ENCODE results near the gene CAPZB. TPM values are rescaled to one million over a fixed set of nuclear protein-coding genes. Genes with fewer than 3 reads are reported as not detected.

The CAPZB gene
- polyA plus RNA-seq, 3 donors, result 290 to 504 (median 407) TPM

- Mint-ChIP-seq H3K27ac (peak overlapping the region in 1 of 7 donors; percentile 74), H3K36me3 (peaks cover 50 to 55% of the 10 kb centered on the region in 2 donors), H3K27me3 (ENCODE audit: low read depth in 3 of 3) (peaks cover 0 to 3% (median 0%) of the 10 kb centered on the region in 3 donors), H3K4me3 (no peak overlapping the region), H3K9me3 (no peaks in the 10 kb centered on the region), H3K4me1 (peaks cover 14% of the 10 kb centered on the region)
- no peak overlapping the region for H3K27ac ChIP-seq (ENCODE audit: low read depth in 1 of 2, low read length in 2 of 2)
- H2AFZ ChIP-seq (ENCODE audit: insufficient read depth, low read depth, low read length, poor library complexity, severe bottlenecking), result no peak overlapping the region
- 97% methylated on average over 7 of the region's 9 CpGs for WGBS (ENCODE audit: insufficient coverage)
- H3K9me3 ChIP-seq (replicated peaks in 1 of 2; ENCODE audit: control insufficient read depth in 1 of 2, insufficient read depth in 1 of 2, low read length in 2 of 2), result no peaks in the 10 kb centered on the region
- peaks cover 99% of the 10 kb centered on the region for H3K79me2 ChIP-seq (ENCODE audit: insufficient read depth, low read length)
- H3K4me2 ChIP-seq (replicated peaks; ENCODE audit: extremely low read depth, low read length, poor library complexity, severe bottlenecking), result no peak overlapping the region
- no peak overlapping the region for H3K4me3 ChIP-seq (replicated peaks in 1 of 3; ENCODE audit: low read depth in 2 of 3, low read length in 3 of 3)
- no peaks in the 10 kb centered on the region for H3K27me3 ChIP-seq (ENCODE audit: control insufficient read depth in 2 of 2, insufficient read depth in 2 of 2, low read length in 2 of 2)
- H3K9ac ChIP-seq (ENCODE audit: insufficient read depth, low read length, poor library complexity, severe bottlenecking), result no peak overlapping the region
- H3K4me1 ChIP-seq (ENCODE audit: control insufficient read depth in 1 of 2, insufficient read depth in 2 of 2, low read length in 2 of 2), result peaks cover 0 to 8% of the 10 kb centered on the region in 2 donors
- no peak for TF ChIP-seq CTCF (IDR thresholded peaks at IDR 0.05)
- intact Hi-C loops (cut with micrococcal nuclease), result no loop called here
- peaks cover 42 to 57% of the 10 kb centered on the region in 2 donors for H3K36me3 ChIP-seq (replicated peaks in 1 of 2; ENCODE audit: control insufficient read depth in 1 of 2, insufficient read depth in 2 of 2, low read length in 2 of 2)
- peaks cover 100% of the 10 kb centered on the region for H4K20me1 ChIP-seq (ENCODE audit: insufficient read depth, low read length)
- no peak for DNase-seq
Observed at GRCh38 chr1:19419691-19420090, 65.6 kb downstream of the CAPZB start.

DNA sequence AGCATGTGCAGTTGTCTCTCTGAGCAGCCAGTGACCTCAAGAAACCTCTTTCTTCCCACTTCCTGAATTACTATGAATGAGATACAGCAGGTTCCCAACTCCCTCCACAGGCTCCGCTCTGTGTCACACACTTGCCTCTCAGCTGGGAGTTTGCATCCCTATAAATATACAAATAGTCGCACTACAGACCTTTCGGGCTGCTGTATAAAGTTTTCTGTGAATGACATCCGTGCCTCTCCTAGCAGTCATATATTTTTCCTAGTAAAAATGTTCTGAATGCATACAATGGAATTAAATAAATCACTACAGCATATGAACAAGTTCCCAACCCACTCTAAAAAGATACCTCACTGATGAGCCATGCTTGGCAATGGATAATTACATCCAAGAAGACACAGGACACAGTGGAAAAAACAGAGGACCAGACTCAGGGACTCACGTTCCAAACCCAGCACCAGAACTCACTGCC lies 66.8 kb downstream of the CAPZB start:
- no peaks in the 10 kb centered on the region for H3K27me3 ChIP-seq (ENCODE audit: control insufficient read depth in 2 of 2, insufficient read depth in 2 of 2, low read length in 2 of 2)
- no peak for DNase-seq
- H3K9ac ChIP-seq (ENCODE audit: insufficient read depth, low read length, poor library complexity, severe bottlenecking), result no peak overlapping the region
- H3K4me3 ChIP-seq (replicated peaks in 1 of 3; ENCODE audit: low read depth in 2 of 3, low read length in 3 of 3), result no peak overlapping the region
- H3K36me3 ChIP-seq (replicated peaks in 1 of 2; ENCODE audit: control insufficient read depth in 1 of 2, insufficient read depth in 2 of 2, low read length in 2 of 2), result peaks cover 48 to 68% of the 10 kb centered on the region in 2 donors
- H2AFZ ChIP-seq (ENCODE audit: insufficient read depth, low read depth, low read length, poor library complexity, severe bottlenecking), result no peak overlapping the region
- WGBS (ENCODE audit: insufficient coverage), result 100% methylated on average over 1 of the region's 5 CpGs
- Mint-ChIP-seq H3K36me3 (peaks cover 56 to 60% of the 10 kb centered on the region in 2 donors), H3K9me3 (no peaks in the 10 kb centered on the region), H3K27me3 (ENCODE audit: low read depth in 3 of 3) (no peaks in the 10 kb centered on the region), H3K27ac (peak overlapping the region in 2 of 7 donors; percentile 21 to 59), H3K4me1 (peaks cover 5% of the 10 kb centered on the region), H3K4me3 (no peak overlapping the region)
- peaks cover 100% of the 10 kb centered on the region for H4K20me1 ChIP-seq (ENCODE audit: insufficient read depth, low read length)
- H3K79me2 ChIP-seq (ENCODE audit: insufficient read depth, low read length), result peaks cover 99% of the 10 kb centered on the region
- H3K4me1 ChIP-seq (ENCODE audit: control insufficient read depth in 1 of 2, insufficient read depth in 2 of 2, low read length in 2 of 2), result peaks cover 0 to 6% of the 10 kb centered on the region in 2 donors
- no peaks in the 10 kb centered on the region for H3K9me3 ChIP-seq (replicated peaks in 1 of 2; ENCODE audit: control insufficient read depth in 1 of 2, insufficient read depth in 1 of 2, low read length in 2 of 2)
- H3K4me2 ChIP-seq (replicated peaks; ENCODE audit: extremely low read depth, low read length, poor library complexity, severe bottlenecking), result no peak overlapping the region
- no peak for TF ChIP-seq CTCF (IDR thresholded peaks at IDR 0.05)
- intact Hi-C loops (cut with micrococcal nuclease), result no loop called here
- no peak overlapping the region for H3K27ac ChIP-seq (ENCODE audit: low read depth in 1 of 2, low read length in 2 of 2)

All from CD14-positive monocyte (primary cell).